Esophagus muscularis mucosa (tissue), 3 donors: ENCODE measurements around the gene RNH1.

Source experiments
- POLR2A ChIP-seq: fragments of 450-650 bp; IDR thresholded peaks from one replicate; pipeline ENCODE4 v1.6.1; 2017; ENCODE audit warnings: antibody characterized with exemption, moderate library complexity, mild to moderate bottlenecking, low read depth
- TF ChIP-seq, protein P1 (sequence below), 3 experiments: fragments of 200-600 bp in 2 of 3; fragments of 450-650 bp in 1 of 3; sonication (generic) in 2 of 3; IDR thresholded peaks; one replicate each; pipeline ENCODE4 v1.5.1; 2017 to 2019; ENCODE audit warnings: antibody characterized with exemption in 3 of 3, mild to moderate bottlenecking in 2 of 3, moderate library complexity in 1 of 3

DNA sequence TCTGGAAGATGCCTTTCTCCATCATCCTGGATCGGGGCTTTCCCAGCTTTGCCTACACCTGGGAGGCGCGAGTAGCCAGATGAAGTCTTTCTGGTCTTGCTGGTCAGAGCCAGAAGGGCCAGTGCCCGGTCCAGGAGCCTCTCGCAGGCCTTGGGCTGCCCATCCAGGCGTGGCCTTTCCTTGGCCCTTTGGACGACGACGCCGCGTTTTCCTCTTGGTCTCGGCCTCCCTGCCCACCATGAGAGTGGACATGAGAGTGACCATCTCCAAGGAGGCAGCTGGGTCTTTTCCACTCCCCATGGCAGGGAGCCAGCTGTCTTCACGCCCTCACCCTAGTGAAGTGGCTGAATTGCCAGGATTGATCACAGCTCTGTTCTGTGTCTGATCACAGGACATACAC is 53.5 kb downstream of the RNH1 start:
- TF ChIP-seq POLR2A: no peak
- TF ChIP-seq, protein P1, sequence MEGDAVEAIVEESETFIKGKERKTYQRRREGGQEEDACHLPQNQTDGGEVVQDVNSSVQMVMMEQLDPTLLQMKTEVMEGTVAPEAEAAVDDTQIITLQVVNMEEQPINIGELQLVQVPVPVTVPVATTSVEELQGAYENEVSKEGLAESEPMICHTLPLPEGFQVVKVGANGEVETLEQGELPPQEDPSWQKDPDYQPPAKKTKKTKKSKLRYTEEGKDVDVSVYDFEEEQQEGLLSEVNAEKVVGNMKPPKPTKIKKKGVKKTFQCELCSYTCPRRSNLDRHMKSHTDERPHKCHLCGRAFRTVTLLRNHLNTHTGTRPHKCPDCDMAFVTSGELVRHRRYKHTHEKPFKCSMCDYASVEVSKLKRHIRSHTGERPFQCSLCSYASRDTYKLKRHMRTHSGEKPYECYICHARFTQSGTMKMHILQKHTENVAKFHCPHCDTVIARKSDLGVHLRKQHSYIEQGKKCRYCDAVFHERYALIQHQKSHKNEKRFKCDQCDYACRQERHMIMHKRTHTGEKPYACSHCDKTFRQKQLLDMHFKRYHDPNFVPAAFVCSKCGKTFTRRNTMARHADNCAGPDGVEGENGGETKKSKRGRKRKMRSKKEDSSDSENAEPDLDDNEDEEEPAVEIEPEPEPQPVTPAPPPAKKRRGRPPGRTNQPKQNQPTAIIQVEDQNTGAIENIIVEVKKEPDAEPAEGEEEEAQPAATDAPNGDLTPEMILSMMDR (IDR thresholded peaks at IDR 0.05): no peak
